ACC112 (cell line): ENCODE measurements around the gene COL6A1.

ENCODE experiments used
- H2AFZ ChIP-seq: fragments of 200-600 bp; sonication (generic); one replicate; pipeline ENCODE4 v1.6.0; 2017; ENCODE audit warnings: antibody characterized with exemption, low read length; ENCODE audit not compliant: unreplicated experiment
- H3K27ac ChIP-seq: fragments of 200-600 bp; sonication (generic); 2 replicates; pipeline ENCODE4 v1.5.1; 2014; ENCODE audit warnings: low read depth, mild to moderate bottlenecking, antibody characterized with exemption, low read length, moderate library complexity
- H3K27me3 ChIP-seq: fragments of 200-600 bp; sonication (generic); 2 replicates; pipeline ENCODE4 v1.6.1; 2014; ENCODE audit warnings: mild to moderate bottlenecking, antibody characterized with exemption, low read length, moderate library complexity, mixed read lengths; ENCODE audit not compliant: insufficient read depth
- H3K36me3 ChIP-seq: fragments of 200-600 bp; sonication (generic); 2 replicates; pipeline ENCODE4 v1.6.1; 2016; ENCODE audit warnings: mild to moderate bottlenecking, antibody characterized with exemption, low read length, moderate library complexity, mixed read lengths; ENCODE audit not compliant: insufficient read depth
- H3K4me1 ChIP-seq: fragments of 200-600 bp; sonication (generic); one replicate; pipeline ENCODE4 v1.6.1; 2016; ENCODE audit warnings: low read length, mixed read lengths; ENCODE audit not compliant: insufficient read depth, unreplicated experiment, control insufficient read depth
- H3K4me3 ChIP-seq: fragments of 200-600 bp; sonication (generic); 2 replicates; pipeline ENCODE4 v1.5.1; 2014; ENCODE audit warnings: mild to moderate bottlenecking, low read depth, low read length
- H3K79me2 ChIP-seq: fragments of 200-600 bp; sonication (generic); one replicate; pipeline ENCODE4 v1.6.0; 2016; ENCODE audit warnings: low read length; ENCODE audit not compliant: control insufficient read depth, unreplicated experiment, insufficient read depth

Gene COL6A1

DNA sequence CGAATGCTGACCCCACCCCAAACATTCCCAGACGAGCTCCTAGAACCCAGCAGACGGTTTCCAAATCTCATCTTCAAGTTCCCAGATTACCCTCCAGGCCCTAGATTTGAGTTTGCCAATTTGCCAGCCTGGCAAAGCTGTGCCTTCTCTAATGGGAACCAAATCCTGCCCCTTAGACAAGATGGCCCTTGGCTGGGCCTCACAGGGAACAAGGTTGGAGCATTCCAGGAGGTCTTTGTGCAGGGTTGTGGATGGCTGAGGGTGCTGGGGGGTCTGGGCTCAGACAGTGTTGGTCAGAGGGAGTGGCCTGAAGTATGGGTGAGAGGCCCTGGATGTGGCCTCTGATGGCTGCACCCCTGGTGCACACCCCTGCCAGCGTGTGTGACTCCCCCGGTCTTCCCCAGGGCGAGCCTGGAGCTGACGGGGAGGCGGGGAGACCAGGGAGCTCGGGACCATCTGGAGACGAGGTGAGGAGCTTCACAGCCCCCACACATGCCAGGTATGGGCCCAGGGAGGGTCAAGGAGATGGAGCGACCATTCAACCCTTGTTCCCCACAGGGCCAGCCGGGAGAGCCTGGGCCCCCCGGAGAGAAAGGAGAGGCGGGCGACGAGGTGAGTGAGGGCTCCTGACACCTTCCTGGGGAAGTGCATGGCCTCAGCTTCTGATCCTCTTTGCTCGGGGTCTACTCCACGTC is 10.2 kb downstream of the COL6A1 start:
- Histone ChIP-seq H3K4me1 (peaks cover 26% of the 10 kb centered on the region), H3K27me3 (no peaks in the 10 kb centered on the region), H3K36me3 (peaks cover 65% of the 10 kb centered on the region), H3K4me3 (no peak overlapping the region), H3K27ac (no peak overlapping the region; the same call in 1 of the 2 replicates), H2AFZ (no peak overlapping the region), H3K79me2 (peaks cover 33% of the 10 kb centered on the region)

DNA sequence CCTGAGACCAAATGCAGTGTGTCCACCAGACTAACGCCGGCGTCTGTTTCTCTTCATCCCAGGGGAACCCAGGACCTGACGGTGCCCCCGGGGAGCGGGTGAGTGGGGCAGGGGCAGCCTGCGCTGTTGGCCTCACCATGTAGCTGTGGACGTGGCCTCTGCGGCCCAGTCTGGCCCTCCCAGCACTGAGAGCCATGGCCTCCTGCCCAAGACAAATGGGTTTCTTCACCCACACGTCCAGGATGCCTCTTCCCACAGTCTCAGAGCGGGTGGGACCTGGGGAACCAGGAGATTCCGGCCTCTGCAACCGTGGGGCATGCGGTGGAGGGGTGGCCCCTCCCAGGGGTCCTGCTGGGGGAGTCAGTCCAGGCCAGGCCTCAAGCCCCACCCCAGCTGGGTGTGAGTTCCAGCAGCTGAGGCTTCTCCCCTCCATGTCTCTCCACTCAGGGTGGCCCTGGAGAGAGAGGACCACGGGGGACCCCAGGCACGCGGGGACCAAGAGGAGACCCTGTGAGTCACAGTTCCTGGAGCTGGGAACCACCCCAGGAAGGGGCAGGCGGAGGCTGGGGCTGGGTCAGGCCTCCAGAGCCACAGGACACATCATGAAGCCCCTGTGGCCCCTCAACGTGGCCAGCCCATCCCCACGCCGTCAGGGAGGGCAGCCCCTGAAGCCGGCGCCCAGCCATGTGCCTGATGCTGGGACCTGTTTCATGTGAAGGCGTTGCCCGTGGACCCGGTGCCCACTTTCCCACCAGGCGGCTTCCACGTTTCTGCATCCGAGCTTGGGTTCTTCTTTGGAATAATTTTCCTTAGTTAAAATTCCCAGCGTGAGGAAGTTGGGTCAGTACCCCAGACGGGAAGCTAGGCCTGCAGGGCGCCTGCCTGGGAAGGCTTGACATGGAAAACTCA is 11.0 kb downstream of the COL6A1 start:
- H2AFZ ChIP-seq = no peak overlapping the region
- peaks cover 60% of the 10 kb centered on the region for H3K36me3 ChIP-seq
- H3K4me3 ChIP-seq = no peak overlapping the region
- no peaks in the 10 kb centered on the region for H3K27me3 ChIP-seq
- H3K27ac ChIP-seq = peak overlapping the region; percentile 36
- peaks cover 25% of the 10 kb centered on the region for H3K79me2 ChIP-seq
- peaks cover 26% of the 10 kb centered on the region for H3K4me1 ChIP-seq

DNA sequence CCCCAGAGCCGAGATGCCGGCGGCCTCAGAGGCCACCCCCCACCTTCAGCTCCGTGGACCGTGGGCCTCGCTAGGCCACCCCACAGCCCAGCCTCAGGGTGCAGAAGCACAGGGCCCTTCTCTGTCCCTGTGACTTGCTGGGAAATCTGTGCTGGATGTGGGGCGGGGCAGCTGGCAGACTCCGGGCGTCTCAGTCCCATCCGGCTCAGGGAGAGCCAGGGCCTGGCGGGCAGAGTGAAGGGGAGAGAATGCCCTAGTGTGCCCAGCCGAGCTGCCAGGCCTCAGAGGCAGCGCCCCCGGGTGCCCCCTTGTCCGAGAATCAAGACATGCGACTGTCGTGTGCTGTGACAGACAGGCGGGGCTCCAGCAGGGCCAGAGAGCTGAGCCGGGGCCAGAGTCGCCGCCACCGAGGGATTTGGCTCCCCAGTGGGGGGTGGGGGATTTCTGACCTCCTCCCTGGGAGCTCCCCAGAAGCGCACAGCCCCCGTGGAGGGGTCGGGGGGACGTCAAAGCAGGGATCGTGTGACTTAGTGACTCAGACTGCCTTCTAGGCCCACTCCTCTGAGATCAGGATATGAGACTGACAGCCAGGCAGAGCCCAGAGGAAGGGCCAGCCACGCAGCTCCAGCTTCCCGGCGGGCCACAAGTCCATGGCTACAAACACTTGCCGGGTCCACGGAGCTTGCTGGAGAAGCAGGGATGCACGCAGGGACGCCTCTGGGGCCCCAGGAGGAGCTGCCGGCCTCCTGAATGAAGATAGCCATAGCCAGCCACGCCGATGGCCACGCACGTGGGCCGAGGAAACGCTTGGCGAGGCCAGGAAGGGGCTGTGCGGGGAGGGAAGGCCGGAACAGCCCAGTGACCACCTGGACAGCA is 11.9 kb downstream of the COL6A1 start:
- H3K4me1 ChIP-seq = peaks cover 26% of the 10 kb centered on the region
- H3K36me3 ChIP-seq = peaks cover 67% of the 10 kb centered on the region
- H3K79me2 ChIP-seq = peaks cover 24% of the 10 kb centered on the region
- peak overlapping the region; percentile 36 for H3K27ac ChIP-seq
- no peak overlapping the region for H2AFZ ChIP-seq
- no peak overlapping the region for H3K4me3 ChIP-seq
- no peaks in the 10 kb centered on the region for H3K27me3 ChIP-seq

DNA sequence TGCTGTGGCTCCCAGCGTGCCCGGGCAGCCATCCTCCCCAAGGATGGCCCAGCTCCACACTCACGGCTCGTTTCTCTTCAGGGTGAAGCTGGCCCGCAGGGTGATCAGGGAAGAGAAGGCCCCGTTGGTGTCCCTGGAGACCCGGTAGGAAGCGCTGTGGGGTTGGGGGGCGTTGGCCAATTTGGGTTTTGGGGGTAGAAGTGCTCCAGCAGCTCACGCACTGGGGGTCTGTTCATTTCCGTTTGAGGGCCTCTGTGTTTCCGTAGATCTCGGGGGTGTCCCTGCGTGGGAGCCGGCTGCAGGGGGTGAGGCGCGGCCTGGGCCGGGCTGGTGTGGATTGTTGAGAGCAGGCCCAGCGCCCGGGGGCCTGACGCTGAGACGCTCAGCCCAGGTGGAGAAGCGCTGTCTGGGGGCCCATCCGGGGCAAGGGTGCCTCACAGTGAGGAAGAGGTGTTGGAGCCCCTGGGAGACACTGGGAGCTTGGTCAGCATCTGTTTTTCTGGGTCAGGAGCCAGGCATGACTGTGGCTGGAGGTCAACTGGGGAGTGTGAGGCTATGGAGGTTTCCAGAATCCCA is 12.6 kb downstream of the COL6A1 start:
- peaks cover 61% of the 10 kb centered on the region for H3K36me3 ChIP-seq
- no peak overlapping the region for H3K4me3 ChIP-seq
- H3K27ac ChIP-seq = peak overlapping the region; percentile 36
- H3K4me1 ChIP-seq = peaks cover 26% of the 10 kb centered on the region
- H3K27me3 ChIP-seq = no peaks in the 10 kb centered on the region
- H3K79me2 ChIP-seq = peaks cover 20% of the 10 kb centered on the region
- no peak overlapping the region for H2AFZ ChIP-seq

DNA sequence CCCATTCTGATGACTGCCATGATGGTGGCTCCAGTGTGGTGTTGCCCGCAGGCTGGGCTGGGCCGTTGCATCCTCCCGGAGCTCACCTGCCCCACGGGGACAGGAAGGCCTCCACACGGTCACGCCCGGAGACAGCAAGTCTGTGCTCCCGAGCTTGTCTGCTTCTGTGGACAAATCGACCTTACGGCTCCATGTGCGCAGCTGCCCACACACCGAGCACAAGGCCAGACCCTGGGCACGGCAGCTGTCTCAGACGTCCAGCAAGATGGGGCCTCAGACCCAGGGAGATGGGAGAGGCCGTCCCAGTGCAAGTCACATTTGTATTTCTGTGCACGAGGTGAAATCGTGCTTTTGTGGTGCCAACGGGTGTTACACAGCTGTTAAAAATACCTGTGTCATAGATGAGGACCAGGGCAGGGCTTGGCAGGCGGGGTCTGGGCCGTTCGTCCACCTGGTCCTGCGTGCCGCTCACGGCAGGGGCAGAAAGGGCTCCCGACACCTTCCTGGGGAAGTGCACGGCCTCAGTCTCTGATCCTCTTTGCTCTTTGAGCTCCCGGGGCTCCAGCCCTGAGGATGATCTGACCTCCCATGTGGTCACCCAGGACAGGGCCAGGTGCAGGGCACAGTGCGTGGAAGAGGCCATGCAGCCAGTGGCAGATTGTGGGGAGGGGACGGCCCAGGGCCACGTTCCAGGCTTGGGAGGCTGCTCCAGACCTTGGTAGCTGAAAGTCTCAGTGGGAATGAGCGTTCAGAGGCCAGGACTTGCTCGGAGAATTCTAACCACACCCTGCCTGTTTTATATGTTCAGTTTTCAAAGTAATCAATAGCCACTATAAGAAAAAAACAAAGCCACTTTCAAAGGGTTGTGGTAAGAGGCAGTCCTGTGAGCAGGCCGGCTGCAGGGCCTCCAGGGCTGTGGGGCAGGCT is 13.5 kb downstream of the COL6A1 start:
- Histone ChIP-seq H3K4me3 (no peak overlapping the region), H3K4me1 (peaks cover 26% of the 10 kb centered on the region), H3K36me3 (peaks cover 65% of the 10 kb centered on the region), H3K27ac (peak overlapping the region; percentile 36), H2AFZ (no peak overlapping the region), H3K27me3 (no peaks in the 10 kb centered on the region), H3K79me2 (peaks cover 17% of the 10 kb centered on the region)

DNA sequence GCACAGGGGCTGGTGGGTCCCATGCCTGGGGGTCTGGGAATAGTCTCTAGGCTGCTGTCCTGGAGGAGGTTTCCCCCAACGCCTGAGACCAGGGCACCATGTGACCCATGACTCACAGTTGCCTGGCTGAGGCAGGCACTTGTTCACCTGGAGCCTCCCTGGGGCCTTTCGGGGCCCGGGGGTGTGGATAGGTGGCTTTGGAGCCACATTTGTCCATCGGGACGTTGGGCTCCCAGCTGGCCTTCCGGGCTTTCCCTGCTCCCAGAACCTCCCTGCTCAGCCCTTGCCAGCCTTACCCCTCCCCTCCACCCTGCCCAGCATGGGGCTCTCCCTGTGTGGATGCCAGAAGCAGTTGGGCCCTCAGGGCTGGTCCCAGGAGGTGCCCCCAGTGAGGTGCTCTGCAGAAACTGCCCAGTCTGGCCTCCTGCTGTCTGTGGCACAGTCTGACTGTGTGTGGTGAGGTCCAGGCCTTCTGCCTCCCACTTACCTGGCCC is 14.2 kb downstream of the COL6A1 start:
- H3K36me3 ChIP-seq = peaks cover 60% of the 10 kb centered on the region
- no peaks in the 10 kb centered on the region for H3K27me3 ChIP-seq

DNA sequence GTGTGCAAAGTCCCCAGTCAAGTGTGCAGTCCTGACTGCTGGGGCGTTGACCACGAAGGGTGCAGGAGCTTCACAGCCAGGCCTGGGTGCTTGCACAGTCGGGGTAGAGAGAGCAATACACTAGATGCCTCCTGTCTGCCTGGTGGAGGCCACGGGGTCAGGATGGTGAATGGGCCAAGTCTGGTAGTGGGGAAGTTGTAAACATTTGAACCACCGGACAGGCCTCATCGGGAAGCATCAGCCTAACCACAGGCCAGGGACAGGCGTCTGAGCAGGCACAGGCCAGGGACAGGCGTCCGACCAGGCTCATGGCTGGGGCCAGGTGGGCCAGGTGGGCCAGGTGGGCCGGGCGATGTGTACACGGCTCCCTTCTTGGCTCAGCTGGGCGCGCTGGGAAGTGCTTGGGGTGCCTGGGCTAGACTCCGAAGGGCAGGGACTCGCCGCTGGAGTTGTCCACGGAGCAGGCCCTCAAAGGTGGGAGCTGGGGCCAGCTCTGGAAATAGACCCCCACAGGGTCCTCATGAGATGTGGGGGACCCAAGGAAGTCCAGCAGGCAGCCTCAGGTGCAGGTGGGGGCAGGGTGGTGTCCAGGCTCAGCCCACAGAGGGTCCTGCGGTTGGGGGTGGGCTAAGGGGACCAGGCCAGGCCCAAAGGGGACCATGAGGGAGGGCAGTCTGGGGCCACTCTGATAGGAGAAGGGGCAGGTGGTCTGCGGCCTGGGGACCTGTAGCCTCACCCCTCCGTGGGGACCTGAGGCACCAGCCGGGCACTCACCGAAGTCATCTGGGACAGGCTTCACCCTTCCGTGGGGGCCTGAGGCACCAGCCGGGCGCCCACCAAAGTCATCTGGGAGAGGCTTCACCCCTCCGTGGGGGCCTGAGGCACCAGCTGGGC is 15.0 kb downstream of the COL6A1 start:
- Histone ChIP-seq H3K4me1 (peaks cover 26% of the 10 kb centered on the region), H3K79me2 (peaks cover 17% of the 10 kb centered on the region), H3K27ac (peak overlapping the region; percentile 36; the same call in 1 of the 2 replicates), H3K4me3 (no peak overlapping the region), H2AFZ (no peak overlapping the region), H3K27me3 (no peaks in the 10 kb centered on the region), H3K36me3 (peaks cover 62% of the 10 kb centered on the region)

More for the DNA sequence above, 14.2 kb downstream of the COL6A1 start:
- Histone ChIP-seq H3K4me1 (peaks cover 26% of the 10 kb centered on the region), H3K27ac (peak overlapping the region; percentile 36), H3K79me2 (peaks cover 17% of the 10 kb centered on the region), H2AFZ (no peak overlapping the region), H3K4me3 (no peak overlapping the region)

DNA sequence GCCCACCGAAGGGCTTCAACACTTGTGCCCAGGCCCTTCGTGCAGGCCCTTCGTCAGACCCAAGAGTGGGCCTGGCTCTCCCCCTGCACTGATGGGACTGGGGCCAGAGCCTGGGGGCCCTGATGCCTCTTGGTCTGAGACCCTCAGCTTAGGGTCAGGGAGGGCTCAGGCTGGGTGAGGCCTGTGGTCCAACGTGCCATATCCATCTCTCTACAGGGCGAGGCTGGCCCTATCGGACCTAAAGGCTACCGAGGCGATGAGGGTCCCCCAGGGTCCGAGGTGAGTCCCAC is 15.6 kb downstream of the COL6A1 start:
- Histone ChIP-seq H3K4me1 (peaks cover 26% of the 10 kb centered on the region), H2AFZ (no peak overlapping the region), H3K27ac (no peak overlapping the region), H3K79me2 (peaks cover 17% of the 10 kb centered on the region), H3K27me3 (no peaks in the 10 kb centered on the region), H3K4me3 (no peak overlapping the region), H3K36me3 (peaks cover 63% of the 10 kb centered on the region)
